Activated T-cell treated with anti-CD3 and anti-CD28 coated beads, Interleukin-2, amount 50 U/mL, for 72 hours (primary cell): Measurements from ENCODE around the gene POF1B. TPM values are rescaled to one million over a fixed set of nuclear protein-coding genes. Genes with fewer than 3 reads are reported as not detected.

Source experiments
- ATAC-seq, 2 donors: fragments of 150-1000 bp; cut with Tn5 transposase; replicated peaks in 1 of 2; 2 replicates each; pipeline ENCODE4 v1.10.0; 2021; ENCODE audit warnings: moderate library complexity in 2 of 2, mild to moderate bottlenecking in 1 of 2
- DNase-seq, 2 donors: peaks; one replicate each; pipeline ENCODE4 v3.0.0; 2021 to 2022; ENCODE audit warnings: mixed read lengths in 1 of 2
- H3K27ac Mint-ChIP-seq: one replicate; pipeline ENCODE4 v1.8.0; 2022; ENCODE audit warnings: mild to moderate bottlenecking, moderate library complexity, mixed read lengths
- H3K27me3 Mint-ChIP-seq: one replicate; pipeline ENCODE4 v1.8.0; 2022; ENCODE audit warnings: low read depth, mixed read lengths
- H3K36me3 Mint-ChIP-seq, 2 donors: one replicate each; pipeline ENCODE4 v1.8.0; 2022; ENCODE audit warnings: mixed read lengths in 2 of 2, mild to moderate bottlenecking in 1 of 2; ENCODE audit not compliant: insufficient read depth in 2 of 2
- H3K4me1 Mint-ChIP-seq: one replicate; pipeline ENCODE4 v1.8.0; 2022; ENCODE audit warnings: low read depth, mixed read lengths
- H3K4me3 Mint-ChIP-seq, 2 donors: one replicate each; pipeline ENCODE4 v1.8.0; 2022; ENCODE audit warnings: mild to moderate bottlenecking in 2 of 2, mixed read lengths in 2 of 2, moderate library complexity in 2 of 2
- H3K9me3 Mint-ChIP-seq, 2 donors: one replicate each; pipeline ENCODE4 v1.8.0; 2022; ENCODE audit warnings: mixed read lengths in 2 of 2
- total RNA-seq, 2 donors: library from RNA; stranded (reverse); gene quantifications; one replicate each; pipeline ENCODE4 v1.2.3, GENCODE V29; 2022

The POF1B gene, protein sequence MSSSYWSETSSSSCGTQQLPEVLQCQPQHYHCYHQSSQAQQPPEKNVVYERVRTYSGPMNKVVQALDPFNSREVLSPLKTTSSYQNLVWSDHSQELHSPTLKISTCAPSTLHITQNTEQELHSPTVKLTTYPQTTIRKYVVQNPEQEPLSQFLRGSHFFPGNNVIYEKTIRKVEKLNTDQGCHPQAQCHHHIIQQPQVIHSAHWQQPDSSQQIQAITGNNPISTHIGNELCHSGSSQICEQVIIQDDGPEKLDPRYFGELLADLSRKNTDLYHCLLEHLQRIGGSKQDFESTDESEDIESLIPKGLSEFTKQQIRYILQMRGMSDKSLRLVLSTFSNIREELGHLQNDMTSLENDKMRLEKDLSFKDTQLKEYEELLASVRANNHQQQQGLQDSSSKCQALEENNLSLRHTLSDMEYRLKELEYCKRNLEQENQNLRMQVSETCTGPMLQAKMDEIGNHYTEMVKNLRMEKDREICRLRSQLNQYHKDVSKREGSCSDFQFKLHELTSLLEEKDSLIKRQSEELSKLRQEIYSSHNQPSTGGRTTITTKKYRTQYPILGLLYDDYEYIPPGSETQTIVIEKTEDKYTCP
- under 1 TPM; 0.12 TPM for total RNA-seq

- Mint-ChIP-seq H3K9me3 (no peaks in the 10 kb centered on the region), H3K4me3 (no peak within 1 kb of the TSS), H3K36me3 (no peaks in the 10 kb centered on the region), H3K27ac (no peak within 1 kb of the TSS), H3K4me1 (no peaks in the 10 kb centered on the region), H3K27me3 (peaks cover 13% of the 10 kb centered on the region)
- DNase-seq (no peak), ATAC-seq (no peak)
Observed at GRCh38 chrX:85379174-85379907, at the start of gene POF1B. TSS of gene POF1B (minus strand) at chrX:85379665. CDS start at chrX:85379454, 211 bp downstream.

DNA sequence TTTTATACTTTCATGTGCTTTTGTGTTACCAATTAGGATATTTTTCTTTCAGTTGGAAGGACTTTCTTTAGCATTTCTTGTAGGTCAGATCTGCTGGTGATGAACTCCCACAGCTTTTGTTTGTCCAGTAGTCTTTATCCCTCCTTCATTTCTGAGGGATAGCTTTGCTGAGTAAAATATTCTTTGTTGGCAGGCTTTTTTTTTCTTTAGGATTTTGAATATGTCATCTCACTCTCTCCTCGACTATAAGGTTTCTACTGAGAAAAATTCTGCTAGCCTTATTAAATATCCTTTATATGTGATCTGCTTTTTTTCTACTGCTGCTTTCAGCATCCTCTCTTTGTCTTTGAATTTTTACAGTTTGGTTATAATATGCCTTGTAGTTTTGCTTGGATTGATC lies 49.6 kb upstream of the POF1B start:
- ATAC-seq (no peak), DNase-seq (no peak)
- Mint-ChIP-seq H3K4me3 (no peak overlapping the region), H3K4me1 (no peaks in the 10 kb centered on the region), H3K9me3 (peaks cover 3 to 6% of the 10 kb centered on the region in 2 donors), H3K27me3 (no peaks in the 10 kb centered on the region), H3K27ac (no peak overlapping the region), H3K36me3 (no peaks in the 10 kb centered on the region)

- H3K27me3 Mint-ChIP-seq: peaks cover 6% of the 10 kb centered on the region
- H3K4me3 Mint-ChIP-seq: no peak overlapping the region
- no peaks in the 10 kb centered on the region for H3K36me3 Mint-ChIP-seq
- H3K4me1 Mint-ChIP-seq: no peaks in the 10 kb centered on the region
- ATAC-seq: no peak
- H3K27ac Mint-ChIP-seq: no peak overlapping the region
- peaks cover 0 to 5% of the 10 kb centered on the region in 2 donors for H3K9me3 Mint-ChIP-seq
- no peak for DNase-seq
Observed at GRCh38 chrX:85419293-85419692, 39.8 kb upstream of the POF1B start.

GRCh38 chrX:85391878-85392238 lies 12.4 kb upstream of the POF1B start:
- Mint-ChIP-seq H3K36me3 (no peaks in the 10 kb centered on the region), H3K9me3 (peaks cover 0 to 5% of the 10 kb centered on the region in 2 donors), H3K4me3 (no peak overlapping the region), H3K27ac (no peak overlapping the region), H3K4me1 (no peaks in the 10 kb centered on the region), H3K27me3 (peaks cover 3% of the 10 kb centered on the region)
- ATAC-seq (no peak), DNase-seq (no peak)

DNA sequence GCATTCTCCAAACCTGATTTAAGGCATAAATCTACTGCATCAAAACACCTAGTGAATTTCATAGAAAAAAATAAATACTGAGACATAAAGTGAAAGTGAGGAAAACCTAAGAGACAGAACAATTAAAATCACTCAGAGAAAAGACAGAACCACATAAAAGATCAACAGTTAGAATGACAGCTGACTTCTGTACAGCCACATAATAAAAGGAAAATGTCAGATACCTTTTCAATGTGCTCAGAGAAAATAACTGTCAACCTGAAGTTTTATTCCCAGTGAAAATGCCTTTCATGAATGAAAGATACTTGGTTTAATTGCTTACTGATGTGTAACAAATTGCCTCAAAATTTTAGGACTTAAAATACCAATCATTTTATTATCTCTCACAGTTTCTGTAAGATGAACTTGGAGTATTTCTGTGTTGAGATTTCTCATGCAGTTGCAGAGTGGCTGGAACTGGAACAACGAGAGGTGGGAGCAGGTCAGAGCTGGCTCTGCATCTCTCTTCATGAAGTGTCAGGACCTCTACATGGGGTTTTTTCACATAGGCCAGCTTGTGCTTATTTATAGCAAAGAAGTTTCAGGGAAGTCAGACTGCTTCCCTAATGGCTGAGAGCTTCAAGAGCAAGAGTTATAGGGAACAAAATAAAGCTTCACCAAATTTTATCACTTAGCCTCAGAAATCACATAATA lies 11.9 kb upstream of the POF1B start:
- Mint-ChIP-seq H3K36me3 (no peaks in the 10 kb centered on the region), H3K27ac (no peak overlapping the region), H3K9me3 (peaks cover 0 to 6% of the 10 kb centered on the region in 2 donors), H3K4me1 (no peaks in the 10 kb centered on the region), H3K27me3 (peaks cover 7% of the 10 kb centered on the region), H3K4me3 (no peak overlapping the region)
- DNase-seq (no peak), ATAC-seq (no peak)

GRCh38 chrX:85381602-85382001 lies 2.1 kb upstream of the POF1B start:
- DNase-seq (no peak), ATAC-seq (no peak)
- Mint-ChIP-seq H3K27me3 (peaks cover 17% of the 10 kb centered on the region), H3K9me3 (peaks cover 0 to 1% of the 10 kb centered on the region in 2 donors), H3K4me1 (no peaks in the 10 kb centered on the region), H3K27ac (no peak overlapping the region), H3K36me3 (peaks cover 0 to 2% of the 10 kb centered on the region in 2 donors), H3K4me3 (no peak overlapping the region)

DNA sequence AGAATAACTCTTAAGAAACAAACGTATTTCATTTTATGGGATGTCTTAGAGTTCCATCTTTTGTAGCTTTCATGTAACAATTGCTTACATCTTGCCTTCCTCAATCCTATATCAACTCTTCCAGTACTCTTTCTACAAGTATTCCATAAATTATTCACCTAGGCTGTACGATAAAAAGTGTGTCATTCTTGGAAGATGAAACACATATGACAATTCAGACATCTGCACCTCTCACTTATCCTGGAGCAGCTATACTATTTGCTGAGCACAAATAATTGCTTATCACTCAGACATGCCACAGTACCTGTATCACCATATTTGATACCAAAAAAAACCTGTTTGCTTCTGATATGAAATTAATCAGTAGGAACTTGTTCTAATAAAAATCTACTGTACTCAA lies 1.0 kb downstream of the POF1B start:
- Mint-ChIP-seq H3K9me3 (no peaks in the 10 kb centered on the region), H3K27ac (no peak overlapping the region), H3K36me3 (no peaks in the 10 kb centered on the region), H3K27me3 (peaks cover 13% of the 10 kb centered on the region), H3K4me3 (no peak overlapping the region), H3K4me1 (no peaks in the 10 kb centered on the region)
- DNase-seq (no peak), ATAC-seq (no peak)

GRCh38 chrX:85375333-85375738 lies 4.1 kb downstream of the POF1B start:
- ATAC-seq: no peak
- peaks cover 13% of the 10 kb centered on the region for H3K27me3 Mint-ChIP-seq
- DNase-seq: no peak
- no peak overlapping the region for H3K4me3 Mint-ChIP-seq
- H3K36me3 Mint-ChIP-seq: no peaks in the 10 kb centered on the region
- H3K27ac Mint-ChIP-seq: no peak overlapping the region
- H3K4me1 Mint-ChIP-seq: no peaks in the 10 kb centered on the region
- H3K9me3 Mint-ChIP-seq: no peaks in the 10 kb centered on the region

DNA sequence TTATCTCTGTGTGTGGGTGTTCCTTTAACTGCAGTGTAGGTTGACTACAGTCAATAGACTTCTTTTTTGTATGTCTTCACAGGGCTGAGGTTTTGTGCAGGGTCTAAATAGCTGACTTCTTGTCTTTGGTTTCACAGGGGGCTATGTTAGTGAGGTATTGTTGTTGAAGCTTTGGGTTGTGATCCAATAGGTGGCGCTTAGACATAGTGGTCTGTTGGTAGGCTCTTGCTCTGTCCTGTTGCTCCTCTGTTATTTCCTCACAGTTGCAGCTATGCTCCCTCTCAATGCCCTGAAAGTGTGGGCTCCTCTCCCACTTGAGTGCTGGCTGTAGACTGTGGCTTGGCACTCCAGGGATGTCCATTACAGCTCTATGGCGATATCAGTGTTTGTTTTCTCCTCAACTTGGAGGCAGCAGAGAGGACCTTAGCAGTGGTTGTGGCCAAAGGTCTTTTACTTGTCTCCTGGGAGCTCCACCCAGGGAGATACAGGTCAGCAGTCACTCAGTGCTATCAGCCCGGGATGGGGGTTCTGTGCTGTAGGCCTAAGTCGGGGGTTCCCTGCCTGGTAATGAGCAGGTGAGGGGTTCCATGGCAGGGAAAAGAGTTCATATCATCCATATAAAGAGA lies 14.0 kb downstream of the POF1B start:
- Mint-ChIP-seq H3K9me3 (peaks cover 5% of the 10 kb centered on the region in 2 donors), H3K36me3 (no peaks in the 10 kb centered on the region), H3K27me3 (peaks cover 9% of the 10 kb centered on the region), H3K4me3 (no peak overlapping the region), H3K27ac (no peak overlapping the region), H3K4me1 (no peaks in the 10 kb centered on the region)
- ATAC-seq (no peak), DNase-seq (no peak)

DNA sequence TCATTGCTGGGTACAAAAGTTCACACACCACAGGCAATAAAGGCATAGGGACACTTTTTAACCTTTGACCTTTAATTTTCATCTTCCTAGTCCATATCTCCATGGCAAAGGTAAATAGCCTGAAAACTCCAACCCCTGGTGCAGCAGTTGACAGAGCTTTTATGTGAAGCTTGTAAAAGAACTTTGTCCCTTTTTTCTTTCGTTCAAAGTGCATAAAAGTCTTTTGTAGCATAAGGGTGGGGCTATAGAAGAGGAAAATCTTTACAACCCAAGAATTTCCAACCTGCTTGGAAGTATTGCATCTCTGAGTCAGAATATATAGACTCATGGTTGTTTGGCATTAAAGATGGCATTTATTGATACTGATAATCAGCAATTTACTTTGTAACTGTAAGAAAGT lies 20.4 kb downstream of the POF1B start:
- Mint-ChIP-seq H3K27ac (no peak overlapping the region), H3K27me3 (peaks cover 14% of the 10 kb centered on the region), H3K9me3 (peaks cover 5 to 12% of the 10 kb centered on the region in 2 donors), H3K4me1 (no peaks in the 10 kb centered on the region), H3K4me3 (no peak overlapping the region), H3K36me3 (no peaks in the 10 kb centered on the region)
- DNase-seq (no peak), ATAC-seq (no peak)

- ATAC-seq (no peak), DNase-seq (no peak)
- Mint-ChIP-seq H3K4me1 (no peaks in the 10 kb centered on the region), H3K27me3 (peaks cover 4% of the 10 kb centered on the region), H3K9me3 (peaks cover 0 to 2% of the 10 kb centered on the region in 2 donors), H3K4me3 (no peak overlapping the region), H3K27ac (no peak overlapping the region), H3K36me3 (no peaks in the 10 kb centered on the region)
Observed at GRCh38 chrX:85345523-85345922, 33.9 kb downstream of the POF1B start.

DNA sequence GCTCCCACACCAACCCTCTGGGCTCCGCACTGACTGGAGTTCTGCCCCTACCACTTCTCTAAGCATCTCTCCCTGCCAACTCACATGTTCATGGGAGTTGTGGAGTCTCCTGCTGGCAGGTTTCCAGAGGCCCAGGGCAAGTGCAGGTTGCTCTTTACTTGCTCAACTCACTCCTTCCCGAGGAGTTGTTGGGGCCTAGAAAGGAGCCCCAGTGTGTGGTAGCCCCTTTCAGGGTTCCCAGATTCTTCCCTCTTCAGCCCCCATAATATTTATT lies 52.5 kb downstream of the POF1B start:
- Mint-ChIP-seq H3K36me3 (peaks cover 0 to 1% of the 10 kb centered on the region in 2 donors), H3K27me3 (no peaks in the 10 kb centered on the region), H3K4me3 (no peak overlapping the region), H3K4me1 (no peaks in the 10 kb centered on the region), H3K9me3 (peaks cover 0 to 7% of the 10 kb centered on the region in 2 donors), H3K27ac (no peak overlapping the region)
- DNase-seq (no peak), ATAC-seq (no peak)
